Heart right ventricle (tissue), 16 donors: ENCODE data around the gene PRRG3. TPM values are rescaled to one million over a fixed set of nuclear protein-coding genes. Genes with fewer than 3 reads are reported as not detected.

Experiments used
- ATAC-seq, 8 donors: fragments of 200-7000 bp; cut with Tn5 transposase; one replicate each; pipeline ENCODE4 v1.9.1; 2020; ENCODE audit warnings: mild to moderate bottlenecking in 8 of 8, moderate library complexity in 8 of 8, moderate number of reproducible peaks in 1 of 8
- DNase-seq, 2 donors: peaks; one replicate each; pipeline ENCODE4 v3.0.0-alpha.2; 2020
- H3K27ac ChIP-seq, 10 donors: fragments of 200-600 bp; sonication (generic) in 2 of 10; one replicate each; pipeline versions ENCODE4 v1.5.0 to v1.8.0; 2020 to 2022; ENCODE audit warnings: mild to moderate bottlenecking in 3 of 10
- H3K27me3 ChIP-seq, 7 donors: fragments of 200-600 bp; one replicate each; pipeline ENCODE4 v1.8.0; 2021 to 2022; ENCODE audit warnings: mild to moderate bottlenecking in 2 of 7
- H3K36me3 ChIP-seq, 9 donors: fragments of 200-600 bp; sonication (generic) in 1 of 9; one replicate each; pipeline versions ENCODE4 v1.5.0 to v1.8.0; 2020 to 2022; ENCODE audit warnings: mild to moderate bottlenecking in 2 of 9
- H3K4me1 ChIP-seq, 9 donors: fragments of 200-600 bp; sonication (generic) in 1 of 9; one replicate each; pipeline versions ENCODE4 v1.5.0 to v1.8.0; 2020 to 2022; ENCODE audit warnings: mild to moderate bottlenecking in 4 of 9
- H3K4me3 ChIP-seq, 10 donors: fragments of 200-600 bp; sonication (generic) in 2 of 10; one replicate each; pipeline versions ENCODE4 v1.5.0 to v1.8.0; 2020 to 2022; ENCODE audit warnings: mild to moderate bottlenecking in 7 of 10, moderate library complexity in 2 of 10
- H3K9me3 ChIP-seq, 11 donors: fragments of 200-600 bp in 10 of 11; sonication (generic) in 2 of 11; one replicate each; pipeline versions ENCODE4 v1.5.0 to v1.8.0; 2013 to 2022; ENCODE audit warnings: mild to moderate bottlenecking in 2 of 11, control low read depth in 1 of 11, moderate library complexity in 1 of 11
- WGBS, 2 donors: extraction: QIAGEN DNeasy Blood & Tissue Kit; methylation state at CpG; one replicate each; pipeline ENCODE4 v1.1.7; 2013; ENCODE audit warnings: inconsistent platforms in 1 of 2; 5-methylcytosine and 5-hydroxymethylcytosine counted together
- intact Hi-C, 10 donors: fragments of 100-400 bp; cut with DNase I; formaldehyde crosslinking; loops; one replicate each; pipeline versions ENCODE4 v1.11.1 to v1.14.2; 2022
- polyA plus RNA-seq, 2 donors: library from polyadenylated mRNA; stranded (reverse); fragments of 200-250 nt; gene quantifications; one replicate each; pipeline ENCODE4 v1.2.3, GENCODE V29; 2013
- total RNA-seq, 10 donors: library from RNA; stranded (reverse); fragmentation: NEBNext Ultra II Directional in 3 of 10; extraction: Animal tissue kit (Norgen Biotek cat#: 25700) in 3 of 10; gene quantifications; one replicate each; pipeline versions ENCODE4 v1.2.1 to v1.2.4, GENCODE V29; 2021 to 2023
- TF ChIP-seq, protein P1 (sequence below), 9 donors: fragments of 200-600 bp; sonication (generic) in 2 of 9; IDR thresholded peaks; one replicate each; pipeline versions ENCODE4 v1.5.0 to v1.8.0; 2021 to 2022; ENCODE audit warnings: antibody characterized with exemption in 9 of 9, mild to moderate bottlenecking in 5 of 9, moderate library complexity in 1 of 9
- donor health status: Arrhythmogenic right ventricular cardiomyopathy.
- donor health status: ischemic (EF 13 %, LVEDD 7.1; RV severe dilation, severe dysfunction).
- donor health status: healthy with polysubstance abuse.
- donor health status: DM: no; HTN: yes; CAD: no.
- donor health status: DM: no; HTN: no; CAD: no.
- donor health status: ischemic (EF 25% LVEDD 6.9; RV normal size, moderate dysfunction).
- donor health status: ischemic (EF 25% LVEDD 5.7; RV mildly dilated, moderate dysfunction).
- donor health status: healthy.
- donor health status: DM: yes; HTN: yes; CAD: no.
- donor health status: Ischemic cardiomyopathy.
- donor health status: ischemic (EF 35%, LVEDD 5.7; RV mildly dilated, moderate dysfunction).
- donor health status: nonischemic (EF 11% LVEDD 7.7; RV severe dilation, severe dysfunction).
- donor health status: DM: yes; HTN: yes; CAD: no.
- donor health status: PGD.
- donor health status: ischemic (EF 29% LVEDD 5.4; RV normal size, mild dysfunction).
- donor health status: nonischemic (EF 23%, LVEDD 6.1; RV moderate dilation, normal function).

Gene PRRG3
- total and polyA plus RNA-seq, 12 donors = 0.20 to 4.4 (median 2.3) TPM

DNA sequence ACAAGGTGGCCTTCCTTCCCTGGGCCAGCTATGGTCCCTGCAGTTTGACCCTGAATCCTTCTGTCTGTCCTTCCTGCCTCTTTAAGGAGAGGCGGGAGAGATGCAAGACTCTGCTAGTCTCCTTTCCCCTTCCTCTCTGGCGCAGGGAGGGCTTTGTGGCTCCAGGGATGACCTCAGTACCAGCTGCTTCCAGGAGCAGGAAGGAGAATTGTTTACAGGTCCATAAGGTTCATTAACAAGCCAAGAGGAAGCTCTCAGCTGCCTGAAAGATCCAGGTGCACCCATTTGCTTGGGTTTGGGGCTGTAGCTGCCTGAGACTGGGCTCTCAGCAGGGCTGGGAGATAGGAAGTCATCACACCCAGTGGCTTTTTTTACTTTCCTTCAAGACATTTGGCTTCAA, 16.5 kb downstream of the PRRG3 start:
- Histone ChIP-seq H3K27me3 (peaks cover 0 to 13% (median 0%) of the 10 kb centered on the region in 7 donors), H3K36me3 (no peaks in the 10 kb centered on the region), H3K27ac (peak overlapping the region in 7 of 10 donors; percentile 4 to 67 (median 49)), H3K4me1 (peaks cover 0 to 25% (median 5%) of the 10 kb centered on the region in 9 donors), H3K9me3 (no peaks in the 10 kb centered on the region), H3K4me3 (no peak overlapping the region)
- DNase-seq (peak in 1 of 2 donors; percentile 54), ATAC-seq (peak; percentile 29 to 92 (median 88))
- intact Hi-C loops = no loop called here
- 37 to 50% methylated on average over 1 to 2 of the region's 2 CpGs for WGBS, 2 donors
- TF ChIP-seq, protein P1, sequence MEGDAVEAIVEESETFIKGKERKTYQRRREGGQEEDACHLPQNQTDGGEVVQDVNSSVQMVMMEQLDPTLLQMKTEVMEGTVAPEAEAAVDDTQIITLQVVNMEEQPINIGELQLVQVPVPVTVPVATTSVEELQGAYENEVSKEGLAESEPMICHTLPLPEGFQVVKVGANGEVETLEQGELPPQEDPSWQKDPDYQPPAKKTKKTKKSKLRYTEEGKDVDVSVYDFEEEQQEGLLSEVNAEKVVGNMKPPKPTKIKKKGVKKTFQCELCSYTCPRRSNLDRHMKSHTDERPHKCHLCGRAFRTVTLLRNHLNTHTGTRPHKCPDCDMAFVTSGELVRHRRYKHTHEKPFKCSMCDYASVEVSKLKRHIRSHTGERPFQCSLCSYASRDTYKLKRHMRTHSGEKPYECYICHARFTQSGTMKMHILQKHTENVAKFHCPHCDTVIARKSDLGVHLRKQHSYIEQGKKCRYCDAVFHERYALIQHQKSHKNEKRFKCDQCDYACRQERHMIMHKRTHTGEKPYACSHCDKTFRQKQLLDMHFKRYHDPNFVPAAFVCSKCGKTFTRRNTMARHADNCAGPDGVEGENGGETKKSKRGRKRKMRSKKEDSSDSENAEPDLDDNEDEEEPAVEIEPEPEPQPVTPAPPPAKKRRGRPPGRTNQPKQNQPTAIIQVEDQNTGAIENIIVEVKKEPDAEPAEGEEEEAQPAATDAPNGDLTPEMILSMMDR (IDR thresholded peaks at IDR 0.05) = no peak

DNA sequence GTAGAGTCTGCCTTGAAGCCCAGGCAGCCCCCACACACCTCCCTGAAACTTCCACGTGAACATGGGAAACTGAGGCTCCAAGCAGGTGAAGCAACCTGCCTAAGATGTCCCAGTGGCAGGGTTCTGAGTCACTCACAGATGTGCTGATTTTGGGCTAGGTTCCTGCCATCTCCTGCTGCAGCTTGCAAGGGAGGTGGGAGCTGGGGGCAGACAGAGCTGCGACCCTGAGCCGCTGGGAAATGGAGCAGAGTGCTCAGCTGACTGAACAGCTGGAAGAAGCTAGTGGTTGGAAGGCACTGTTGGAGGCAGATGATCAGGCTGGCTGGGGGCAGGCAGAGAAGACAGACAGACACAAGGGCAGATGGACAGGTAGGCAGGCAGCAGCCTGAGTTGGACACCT, 17.0 kb downstream of the PRRG3 start:
- peaks cover 0 to 25% (median 5%) of the 10 kb centered on the region in 9 donors for H3K4me1 ChIP-seq
- H3K27me3 ChIP-seq = peaks cover 0 to 9% (median 0%) of the 10 kb centered on the region in 7 donors
- H3K36me3 ChIP-seq = no peaks in the 10 kb centered on the region
- no peaks in the 10 kb centered on the region for H3K9me3 ChIP-seq
- H3K27ac ChIP-seq = peak overlapping the region in 5 of 10 donors; percentile 15 to 67 (median 39)
- intact Hi-C loops = no loop called here
- no peak overlapping the region for H3K4me3 ChIP-seq
- DNase-seq (no peak), ATAC-seq (no peak)
- 37 to 67% methylated on average over 3 of the region's 3 CpGs for WGBS, 2 donors
- TF ChIP-seq, protein P1 (IDR thresholded peaks at IDR 0.05) = no peak

DNA sequence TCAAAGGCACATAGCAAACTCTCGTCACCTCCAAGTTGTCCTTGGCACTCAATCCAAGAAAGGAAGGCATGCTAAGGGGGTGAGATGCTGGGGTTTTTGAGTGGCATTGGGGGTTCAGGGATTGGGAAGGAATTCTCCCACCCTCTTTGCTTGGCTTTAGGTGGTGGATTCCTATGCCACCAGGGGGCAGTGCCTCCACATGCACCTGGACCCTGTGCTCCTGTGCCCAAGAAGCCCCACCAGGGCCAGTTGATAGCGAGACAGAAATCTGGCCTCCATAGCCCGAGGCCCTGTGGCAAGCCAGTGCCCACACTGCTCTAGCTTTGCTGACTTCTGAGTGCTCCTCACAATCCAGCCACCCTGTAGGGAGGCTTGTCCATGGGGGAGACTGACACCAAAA, 18.6 kb downstream of the PRRG3 start:
- ATAC-seq (peak in 3 of 8 donors; percentile 28 to 54 (median 43)), DNase-seq (peak in 1 of 2 donors; percentile 19)
- Histone ChIP-seq H3K4me3 (no peak overlapping the region), H3K4me1 (peaks cover 0 to 25% (median 5%) of the 10 kb centered on the region in 9 donors), H3K27me3 (peaks cover 0 to 9% (median 0%) of the 10 kb centered on the region in 7 donors), H3K36me3 (no peaks in the 10 kb centered on the region), H3K27ac (no peak overlapping the region), H3K9me3 (no peaks in the 10 kb centered on the region)
- TF ChIP-seq, protein P1 (IDR thresholded peaks at IDR 0.05) = peak in 8 of 9 donors; percentile 31 to 58 (median 46)
- intact Hi-C loops = no loop called here
- 52 to 67% methylated on average over 3 of the region's 3 CpGs for WGBS, 2 donors

DNA sequence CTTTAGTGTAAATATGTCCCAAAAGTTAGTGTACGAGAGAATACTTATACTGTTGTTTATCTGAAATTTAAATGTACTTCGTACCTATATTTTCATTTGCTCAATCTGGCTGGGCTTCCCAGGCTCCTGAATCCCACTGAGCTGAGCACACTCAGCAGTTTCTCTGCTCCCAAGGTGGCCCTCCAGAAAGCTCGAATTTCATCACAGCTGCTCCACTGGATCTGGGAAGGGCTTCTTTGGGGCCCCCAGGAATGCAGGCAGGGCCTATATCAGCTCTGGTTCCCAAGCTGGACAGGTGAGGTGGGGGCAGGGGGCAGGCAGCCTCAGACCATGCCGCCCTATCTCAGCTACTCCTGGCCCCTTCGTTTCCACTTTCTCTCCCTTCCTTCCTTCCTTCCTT, 19.1 kb downstream of the PRRG3 start:
- Histone ChIP-seq H3K27me3 (peaks cover 0 to 9% (median 0%) of the 10 kb centered on the region in 7 donors), H3K4me3 (no peak overlapping the region), H3K4me1 (peaks cover 0 to 25% (median 5%) of the 10 kb centered on the region in 9 donors), H3K9me3 (no peaks in the 10 kb centered on the region), H3K27ac (no peak overlapping the region), H3K36me3 (no peaks in the 10 kb centered on the region)
- TF ChIP-seq, protein P1 (IDR thresholded peaks at IDR 0.05) = no peak
- ATAC-seq (no peak), DNase-seq (no peak)
- 68 to 71% methylated on average over 4 to 5 of the region's 5 CpGs for WGBS, 2 donors
- intact Hi-C loops = no loop called here
